SK-N-MC (cell line): ENCODE results near the gene ABHD17B.

Experiments
- FOXP2 ChIP-seq: optimal IDR thresholded peaks from 2 replicates; pipeline ENCODE3; 2011; ENCODE audit warnings: mild to moderate bottlenecking, moderate library complexity; ENCODE audit not compliant: insufficient read depth; ENCODE audit errors: extremely low read length, control extremely low read depth
- POLR2AphosphoS5 ChIP-seq: IDR thresholded peaks from 2 replicates; pipeline ENCODE4 v1.6.1; 2012; ENCODE audit warnings: mild to moderate bottlenecking, low read depth, low read length, borderline replicate concordance

DNA sequence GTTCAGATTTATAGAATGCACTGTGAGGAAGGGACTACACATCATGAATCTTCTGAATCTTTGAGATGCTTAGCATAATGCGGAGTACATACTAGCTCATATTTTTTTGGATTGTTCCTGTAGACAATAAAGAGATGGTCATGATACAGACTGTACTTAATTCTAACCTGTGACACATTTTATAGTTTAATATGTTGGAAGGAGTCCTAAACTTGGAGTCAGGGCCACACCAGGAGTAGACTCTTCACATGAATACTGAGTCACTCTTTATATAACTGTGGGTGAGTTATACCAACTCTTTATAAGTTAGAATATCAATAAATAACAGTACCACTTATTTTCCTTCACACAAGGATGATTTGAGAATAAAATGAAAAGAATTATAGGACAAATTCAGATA, 17.4 kb upstream of the ABHD17B start:
- no peak for TF ChIP-seq FOXP2
- no peak for TF ChIP-seq POLR2AphosphoS5
